HG03103 (cell line): ENCODE data around the gene PICALM.
"Not testable (repeated sequence)": the region's sequence is repeated elsewhere in the genome, so short reads cannot be mapped to it uniquely, and the experiment has no call there.

ENCODE experiments used
- ATAC-seq: cut with Tn5 transposase; IDR thresholded peaks from one replicate; pipeline ENCODE4 v1.9.1; 2021; ENCODE audit warnings: low read depth; ENCODE audit not compliant: unreplicated experiment

Gene PICALM, protein sequence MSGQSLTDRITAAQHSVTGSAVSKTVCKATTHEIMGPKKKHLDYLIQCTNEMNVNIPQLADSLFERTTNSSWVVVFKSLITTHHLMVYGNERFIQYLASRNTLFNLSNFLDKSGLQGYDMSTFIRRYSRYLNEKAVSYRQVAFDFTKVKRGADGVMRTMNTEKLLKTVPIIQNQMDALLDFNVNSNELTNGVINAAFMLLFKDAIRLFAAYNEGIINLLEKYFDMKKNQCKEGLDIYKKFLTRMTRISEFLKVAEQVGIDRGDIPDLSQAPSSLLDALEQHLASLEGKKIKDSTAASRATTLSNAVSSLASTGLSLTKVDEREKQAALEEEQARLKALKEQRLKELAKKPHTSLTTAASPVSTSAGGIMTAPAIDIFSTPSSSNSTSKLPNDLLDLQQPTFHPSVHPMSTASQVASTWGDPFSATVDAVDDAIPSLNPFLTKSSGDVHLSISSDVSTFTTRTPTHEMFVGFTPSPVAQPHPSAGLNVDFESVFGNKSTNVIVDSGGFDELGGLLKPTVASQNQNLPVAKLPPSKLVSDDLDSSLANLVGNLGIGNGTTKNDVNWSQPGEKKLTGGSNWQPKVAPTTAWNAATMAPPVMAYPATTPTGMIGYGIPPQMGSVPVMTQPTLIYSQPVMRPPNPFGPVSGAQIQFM

DNA sequence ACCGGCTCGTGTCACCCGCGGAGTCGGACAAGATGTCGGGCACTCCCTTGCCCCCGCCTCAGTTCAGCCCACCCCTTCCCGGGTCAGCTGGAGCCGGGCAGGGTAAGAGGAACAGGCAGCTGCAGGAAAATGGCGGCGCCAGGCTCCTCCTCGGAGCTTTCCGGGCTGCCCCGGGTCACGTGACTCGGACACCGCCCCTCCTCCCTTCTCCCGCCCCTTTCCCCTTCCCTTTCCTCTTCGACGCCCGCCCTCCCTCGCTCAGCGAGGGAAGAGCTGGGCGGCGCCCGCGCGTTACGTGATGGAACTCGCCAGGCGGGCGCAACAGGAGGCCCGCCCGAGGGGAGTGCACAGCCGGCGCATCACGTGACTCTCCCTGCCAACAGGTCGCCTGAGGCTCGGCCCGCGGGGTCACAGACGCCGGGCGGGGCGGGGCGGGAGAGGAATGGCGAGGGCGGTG, at the start of gene PICALM:
Gene PICALM, minus strand, starts transcription at position 134 of the 457 bp plus-strand sequence. CDS start 304 bp downstream, outside the sequence.
- peak; percentile 74 for ATAC-seq

- no peak for ATAC-seq
Observed at GRCh38 chr11:86118253-86118652, 49.4 kb upstream of the PICALM start.

GRCh38 chr11:86117712-86118063, 48.8 kb upstream of the PICALM start:
- no peak for ATAC-seq

DNA sequence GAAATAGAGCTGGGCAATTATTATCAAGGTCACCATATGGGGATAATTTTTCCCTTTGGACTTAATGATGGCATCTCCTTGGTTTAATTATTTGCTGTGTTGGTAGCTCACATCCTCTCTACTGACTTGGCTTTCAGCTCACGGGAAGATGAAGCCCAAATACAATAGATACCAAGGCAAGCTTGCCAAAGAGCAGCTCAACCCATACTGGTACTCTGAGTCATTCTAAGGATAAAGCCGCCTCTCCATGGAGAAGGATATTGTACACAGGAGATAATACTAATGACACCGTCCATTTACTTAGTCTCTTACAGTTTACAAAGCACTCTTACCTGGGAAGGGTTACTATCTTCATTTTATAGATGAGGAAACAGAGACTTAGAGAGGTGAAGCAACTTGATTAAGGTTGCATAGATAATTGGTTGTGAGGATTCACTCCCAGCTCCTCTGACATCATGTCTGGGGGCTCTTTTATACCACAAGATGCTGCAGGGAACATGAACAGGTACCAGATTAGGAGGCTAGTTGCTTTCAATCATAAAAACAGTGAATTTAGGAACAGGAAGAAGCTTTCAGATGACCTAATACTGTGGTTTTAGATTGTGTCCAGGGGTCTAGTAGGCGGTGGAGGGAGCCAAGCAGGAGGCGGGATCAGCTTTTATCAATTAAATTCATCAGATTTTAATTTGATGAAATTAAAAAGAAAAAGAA, 48.3 kb upstream of the PICALM start:
- ATAC-seq = no peak

- ATAC-seq = peak; percentile 93
Observed at GRCh38 chr11:86116386-86116726, 47.5 kb upstream of the PICALM start.

DNA sequence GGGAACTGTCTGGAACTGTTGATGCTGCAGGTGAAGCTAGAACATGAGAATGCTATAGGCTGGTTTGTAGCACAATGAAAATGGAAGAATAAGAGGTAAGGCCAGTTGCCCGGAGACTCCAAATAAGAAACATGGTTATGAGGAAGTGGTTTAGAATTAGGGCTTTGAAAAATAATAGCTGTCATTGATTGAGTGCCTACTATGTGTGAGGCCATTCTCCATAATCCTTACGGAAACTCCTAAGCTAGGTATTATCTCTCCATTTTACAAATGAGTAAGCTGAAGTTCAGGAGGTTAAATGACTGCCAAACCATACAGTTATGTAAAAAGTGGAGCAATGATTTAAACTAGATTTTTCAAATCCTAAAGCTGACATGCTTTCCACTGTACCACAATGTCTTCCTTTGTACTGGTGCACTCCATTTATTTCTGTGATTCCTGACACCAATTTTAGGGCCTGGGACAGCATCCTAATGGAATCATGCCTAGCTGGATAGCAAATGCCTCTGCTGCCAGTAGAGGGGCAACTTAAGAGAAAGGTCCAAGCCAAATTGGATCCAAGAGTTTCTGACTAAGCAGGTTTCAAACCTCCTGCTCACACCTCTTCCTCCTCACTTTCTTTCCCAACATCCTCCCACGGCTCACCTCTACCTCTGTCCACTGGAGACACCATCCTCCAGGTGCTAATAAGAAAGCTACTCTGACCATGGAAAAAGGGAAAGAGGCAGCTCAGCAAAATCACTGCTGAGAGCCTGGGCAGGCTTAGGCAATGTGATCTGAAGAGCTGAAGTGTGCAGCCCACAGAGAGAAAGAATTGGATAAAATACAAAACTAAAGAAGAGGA, 46.9 kb upstream of the PICALM start:
- peak; percentile 20 for ATAC-seq

- no peak for ATAC-seq
Observed at GRCh38 chr11:86108890-86109638, 40.2 kb upstream of the PICALM start.

DNA sequence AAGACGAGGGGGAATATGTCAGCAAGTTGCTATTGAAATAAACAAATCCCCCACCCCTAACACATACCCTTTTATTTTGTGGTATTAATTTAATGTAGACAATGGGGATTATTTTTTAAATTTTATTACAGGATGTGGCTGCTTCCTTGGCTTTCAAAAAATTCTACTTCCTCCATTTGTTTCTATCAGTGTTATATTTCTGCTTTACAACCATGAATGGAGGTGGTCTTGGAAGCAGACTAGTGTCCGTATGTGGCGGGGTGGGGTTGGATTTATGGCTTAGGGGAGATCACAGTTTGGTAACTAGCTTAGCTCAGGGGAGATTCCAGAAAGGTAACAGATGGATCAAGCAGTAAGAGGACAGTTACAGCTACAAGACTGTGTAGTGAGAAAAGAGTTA, 39.3 kb upstream of the PICALM start:
- no peak for ATAC-seq

- ATAC-seq = no peak
Observed at GRCh38 chr11:86106916-86107315, 38.0 kb upstream of the PICALM start.

DNA sequence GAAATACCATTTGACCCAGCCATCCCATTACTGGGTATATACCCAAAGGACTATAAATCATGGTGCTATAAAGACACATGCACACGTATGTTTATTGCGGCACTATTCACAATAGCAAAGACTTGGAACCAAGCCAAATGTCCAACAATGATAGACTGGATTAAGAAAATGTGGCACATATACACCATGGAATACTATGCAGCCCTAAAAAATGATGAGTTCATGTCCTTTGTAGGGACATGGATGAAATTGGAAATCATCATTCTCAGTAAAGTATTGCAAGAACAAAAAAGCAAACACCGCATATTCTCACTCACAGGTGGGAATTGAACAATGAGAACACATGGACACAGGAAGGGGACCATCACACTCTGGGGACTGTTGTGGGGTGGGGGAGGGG, 37.1 kb upstream of the PICALM start:
- ATAC-seq = not testable (repeated sequence)

- not testable (repeated sequence) for ATAC-seq
Observed at GRCh38 chr11:86105601-86106000, 36.7 kb upstream of the PICALM start.

GRCh38 chr11:86103808-86104207, 34.9 kb upstream of the PICALM start:
- no peak for ATAC-seq

DNA sequence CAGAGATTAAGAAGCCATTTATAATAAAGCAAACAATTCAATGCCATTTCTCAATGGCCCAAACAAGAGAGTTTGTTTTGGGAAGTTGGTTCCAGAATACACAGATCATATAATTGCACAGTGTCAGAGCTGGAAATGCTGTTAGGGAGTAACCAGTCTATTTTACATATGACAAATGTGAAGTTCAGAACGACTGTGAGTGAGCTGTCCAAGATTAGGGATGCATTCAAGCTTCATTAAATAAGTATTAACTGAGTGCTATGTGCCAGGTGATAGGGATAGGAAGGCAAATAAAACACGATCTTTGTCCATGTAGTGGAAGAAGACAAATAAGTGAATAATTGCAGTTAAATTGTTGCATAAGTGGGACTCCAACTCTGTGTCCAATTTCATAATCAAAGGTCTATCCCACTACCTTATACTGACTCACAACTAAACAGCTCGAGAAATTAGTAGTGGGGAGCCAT, 33.1 kb upstream of the PICALM start:
- no peak for ATAC-seq

DNA sequence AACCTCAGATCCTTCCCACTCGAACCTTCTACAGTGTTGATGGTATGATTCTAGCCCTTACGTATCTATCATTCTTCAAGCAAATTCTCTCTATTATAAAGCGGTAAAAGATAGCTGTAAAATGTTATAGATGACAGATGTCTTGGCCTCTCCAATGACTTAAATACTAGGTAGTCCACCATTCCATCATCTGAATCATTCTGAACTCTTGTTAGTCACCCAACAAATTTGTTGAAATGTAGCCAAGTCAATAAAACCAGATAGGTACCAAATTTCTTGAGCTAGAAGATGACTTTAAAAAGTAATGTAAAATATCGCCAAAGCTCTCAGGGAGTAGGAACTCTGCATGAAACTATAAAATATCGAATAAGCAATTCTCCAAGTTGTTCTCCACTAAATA, 32.6 kb upstream of the PICALM start:
- ATAC-seq = no peak

DNA sequence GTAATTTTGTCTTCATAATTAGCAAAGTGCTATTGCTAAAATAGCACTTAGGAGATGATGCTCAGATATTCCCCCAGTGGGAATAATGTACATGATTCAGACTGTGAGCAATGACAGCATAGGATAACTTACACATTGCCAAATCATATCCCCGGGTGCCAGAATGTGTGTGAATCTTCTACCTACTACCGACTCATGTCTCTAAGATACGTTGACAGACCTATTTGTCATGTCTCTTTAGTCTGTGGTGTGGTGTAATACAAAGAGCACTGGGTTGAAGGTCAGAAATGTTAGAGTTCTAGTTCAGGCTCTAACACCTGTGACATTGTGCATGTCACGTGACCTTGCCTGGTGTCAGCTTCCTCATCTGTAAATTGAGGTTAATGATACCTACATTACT, 31.0 kb upstream of the PICALM start:
- no peak for ATAC-seq

- no peak for ATAC-seq
Observed at GRCh38 chr11:86097980-86098379, 29.1 kb upstream of the PICALM start.

DNA sequence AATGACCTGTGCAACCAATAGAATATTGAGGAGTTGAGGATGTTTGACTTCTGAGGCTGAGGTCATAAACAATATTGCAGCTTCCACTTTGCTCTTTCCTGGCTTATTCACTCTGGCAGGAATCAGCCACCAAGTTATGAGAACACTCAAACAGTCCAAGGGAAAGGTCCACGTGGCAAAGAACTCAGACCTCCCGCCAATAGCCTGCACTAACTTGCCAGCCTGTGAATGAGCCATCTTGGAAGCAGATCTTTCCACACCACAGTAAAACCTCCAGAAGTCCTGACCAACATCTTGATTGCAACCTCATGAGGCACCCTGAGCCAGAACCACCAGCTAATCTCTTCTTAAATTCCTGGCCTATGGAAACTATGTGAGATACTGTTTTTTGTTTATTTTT, 22.7 kb upstream of the PICALM start:
- ATAC-seq = no peak

- no peak for ATAC-seq
Observed at GRCh38 chr11:86091086-86091485, 22.2 kb upstream of the PICALM start.

DNA sequence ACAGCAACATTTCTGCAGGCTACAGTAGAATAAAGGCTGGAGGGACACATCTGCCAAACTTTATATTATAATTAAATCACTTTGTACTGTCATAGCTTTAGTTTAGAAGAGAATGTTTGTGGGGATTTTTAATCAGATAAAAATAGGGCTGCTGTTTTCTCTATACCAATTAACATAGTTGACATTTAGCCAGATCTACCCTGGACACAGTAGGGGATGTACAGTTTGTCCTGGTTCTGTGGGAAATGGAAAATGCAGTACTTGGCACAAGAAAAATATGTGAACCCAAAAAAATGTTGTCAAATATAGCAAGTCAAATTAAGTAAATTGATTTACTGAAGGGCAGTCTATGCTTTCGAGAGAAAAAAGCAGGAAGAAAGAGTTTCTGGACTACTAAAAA, 20.8 kb upstream of the PICALM start:
- ATAC-seq = no peak

DNA sequence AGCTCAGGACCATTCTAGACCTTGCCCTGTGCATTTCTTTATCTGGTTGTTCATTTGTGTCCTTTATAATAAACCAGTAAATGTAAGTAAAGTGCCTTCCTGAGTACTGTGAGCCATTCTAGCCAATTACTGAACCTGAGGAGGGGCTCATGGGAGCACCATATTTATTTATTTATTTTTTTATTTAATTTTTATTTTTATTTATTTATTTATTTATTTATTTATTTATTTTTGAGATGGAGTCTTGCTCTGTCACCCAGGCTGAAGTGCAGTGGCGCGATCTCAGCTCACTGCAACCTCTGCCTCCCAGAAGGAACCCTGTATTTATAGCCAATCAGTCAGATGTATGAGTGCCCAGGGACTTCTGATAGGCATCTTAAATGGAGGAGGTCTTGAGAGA, 18.8 kb upstream of the PICALM start:
- ATAC-seq = not testable (repeated sequence)
